Measurements from ENCODE around the gene MALL. TPM values are rescaled to one million over a fixed set of nuclear protein-coding genes. Genes with fewer than 3 reads are reported as not detected.

The MALL gene
- polyA plus RNA-seq, 2 of the 4 experiments (the other 2 are of a cell fraction) = 77.8 to 123 TPM

DNA sequence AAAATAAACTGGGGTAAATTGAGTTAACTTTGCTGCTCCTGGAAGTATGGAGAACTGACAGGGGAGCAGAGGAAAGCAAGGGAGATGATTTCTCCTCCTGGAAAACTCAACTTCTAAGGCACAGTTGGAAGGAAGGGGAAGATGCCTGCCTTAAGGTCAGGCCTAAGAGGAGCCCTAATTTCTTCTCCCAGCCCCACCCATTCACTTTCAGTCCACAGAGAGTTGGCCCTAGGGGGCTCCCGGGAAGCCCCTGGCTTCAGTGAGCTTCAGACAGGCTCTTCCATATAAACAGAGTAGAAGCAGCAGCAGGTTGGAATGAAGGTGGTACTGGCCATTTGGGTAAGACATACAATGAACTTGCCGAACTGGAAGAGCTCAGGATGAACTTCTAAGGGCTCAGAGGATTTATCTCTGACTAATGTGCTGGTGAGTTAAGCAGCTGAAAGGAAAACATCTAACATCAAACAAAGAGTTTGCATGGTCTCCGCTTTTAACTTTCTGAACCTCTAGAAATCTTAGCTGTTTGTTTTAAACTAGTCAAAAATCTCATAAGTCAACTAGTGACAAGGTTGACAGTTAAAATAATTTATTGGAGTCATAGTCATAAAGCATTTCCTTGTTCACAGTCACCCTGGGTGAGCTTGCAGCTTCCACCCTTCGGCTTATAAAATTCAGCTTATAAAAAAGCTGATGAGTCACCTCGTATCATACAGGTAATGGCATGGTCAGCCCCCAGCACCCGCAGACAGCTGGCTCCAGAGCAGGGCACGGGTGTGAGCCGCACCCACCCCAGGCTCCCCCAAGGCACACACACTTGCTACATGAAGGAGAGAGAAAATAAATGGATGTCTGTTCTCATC, 9.8 kb downstream of the MALL start (continued):
- peak; percentile 99 for TF ChIP-seq HOXB5 (CRISPR knock-in tag; IDR thresholded peaks at IDR 0.05)
- peak; percentile 71 for TF ChIP-seq BHLHE40 (IDR thresholded peaks at IDR 0.05; ENCODE audit: low read depth, low read length)
- TF ChIP-seq GATA3 (IDR thresholded peaks at IDR 0.05; ENCODE audit: borderline replicate concordance) = peak; percentile 98
- TF ChIP-seq ZC3H11A (IDR thresholded peaks at IDR 0.05) = no peak
- no peak for TF ChIP-seq ZSCAN20 (CRISPR knock-in tag; IDR thresholded peaks at IDR 0.05)
- peak; percentile 98 to 99 for TF ChIP-seq JUN (IDR thresholded peaks at IDR 0.05)
- no peak for TF ChIP-seq KDM1A (IDR thresholded peaks at IDR 0.05; ENCODE audit: low read depth)
- TF ChIP-seq, protein P1, sequence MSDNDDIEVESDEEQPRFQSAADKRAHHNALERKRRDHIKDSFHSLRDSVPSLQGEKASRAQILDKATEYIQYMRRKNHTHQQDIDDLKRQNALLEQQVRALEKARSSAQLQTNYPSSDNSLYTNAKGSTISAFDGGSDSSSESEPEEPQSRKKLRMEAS (IDR thresholded peaks at IDR 0.05) = peak; percentile 81
- peak; percentile 98 to 99 for TF ChIP-seq EP300 (IDR thresholded peaks at IDR 0.05)
- TF ChIP-seq SMC3 (IDR thresholded peaks at IDR 0.05) = peak; percentile 40; the same call in 2 of the 3 replicates
- TF ChIP-seq MAZ (IDR thresholded peaks at IDR 0.05; ENCODE audit: borderline replicate concordance, low read depth, low read length) = no peak
- peak; percentile 98 for TF ChIP-seq FOSL2 (IDR thresholded peaks at IDR 0.05)
- TF ChIP-seq FOSL2 (CRISPR knock-in tag; IDR thresholded peaks at IDR 0.05) = peak; percentile 99
- TF ChIP-seq FOSB (CRISPR knock-in tag; IDR thresholded peaks at IDR 0.05) = no peak
- TF ChIP-seq HDAC2 (IDR thresholded peaks at IDR 0.05) = no peak
- peak; percentile 50; the same call in 1 of the 2 replicates for TF ChIP-seq ATOH8 (CRISPR knock-in tag; IDR thresholded peaks at IDR 0.05; ENCODE audit: low read depth)
- no peak for TF ChIP-seq REST (IDR thresholded peaks at IDR 0.05)
- TF ChIP-seq FOXS1 (CRISPR knock-in tag; IDR thresholded peaks at IDR 0.05) = no peak
- TF ChIP-seq, protein P2, sequence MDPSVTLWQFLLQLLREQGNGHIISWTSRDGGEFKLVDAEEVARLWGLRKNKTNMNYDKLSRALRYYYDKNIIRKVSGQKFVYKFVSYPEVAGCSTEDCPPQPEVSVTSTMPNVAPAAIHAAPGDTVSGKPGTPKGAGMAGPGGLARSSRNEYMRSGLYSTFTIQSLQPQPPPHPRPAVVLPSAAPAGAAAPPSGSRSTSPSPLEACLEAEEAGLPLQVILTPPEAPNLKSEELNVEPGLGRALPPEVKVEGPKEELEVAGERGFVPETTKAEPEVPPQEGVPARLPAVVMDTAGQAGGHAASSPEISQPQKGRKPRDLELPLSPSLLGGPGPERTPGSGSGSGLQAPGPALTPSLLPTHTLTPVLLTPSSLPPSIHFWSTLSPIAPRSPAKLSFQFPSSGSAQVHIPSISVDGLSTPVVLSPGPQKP (IDR thresholded peaks at IDR 0.05; ENCODE audit: low read depth, low read length) = no peak
- TF ChIP-seq CHD4 (IDR thresholded peaks at IDR 0.05; ENCODE audit: borderline replicate concordance) = no peak
- TF ChIP-seq NR3C1 (IDR thresholded peaks at IDR 0.05) = no peak
- TF ChIP-seq POLR2A (IDR thresholded peaks at IDR 0.05; ENCODE audit: low read length) = no peak
- TF ChIP-seq PHF8 (IDR thresholded peaks at IDR 0.05; ENCODE audit: borderline replicate concordance, low read depth) = no peak
- no peak for TF ChIP-seq POLR2AphosphoS2 (conservative IDR thresholded peaks at IDR 0.05; ENCODE audit: low read length)
- TF ChIP-seq NFE2L2 (conservative IDR thresholded peaks at IDR 0.05; ENCODE audit: low read length) = peak; percentile 54; the same call in 1 of the 2 replicates

Data from A549 (cell line).